ENCODE data around the gene ATN1. TPM values are rescaled to one million over a fixed set of nuclear protein-coding genes. Genes with fewer than 3 reads are reported as not detected.

The ATN1 gene
- total and polyA plus RNA-seq, 2 of the 8 experiments (the other 6 are each of a cell fraction or from before 2014, with no cell fraction given): 20.6 to 73.4 TPM

DNA sequence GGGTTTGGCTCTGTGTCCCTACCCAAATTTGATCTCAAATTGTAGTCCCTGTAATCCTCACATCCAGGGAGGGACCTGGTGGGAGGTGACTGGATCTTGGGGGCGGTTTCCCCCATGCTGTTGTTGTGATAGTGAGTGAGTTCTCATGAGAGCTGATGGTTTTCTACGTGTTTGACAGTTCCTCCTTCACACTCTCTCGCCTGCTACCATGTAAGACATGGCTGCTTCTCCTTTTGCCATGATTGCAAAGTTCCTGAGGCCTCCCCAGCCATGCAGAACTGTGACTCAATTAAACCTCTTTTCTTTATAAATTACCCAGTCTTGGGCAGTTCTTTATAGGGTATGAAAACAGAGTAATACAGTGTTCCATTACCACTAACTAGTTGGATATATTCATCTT lies 33.4 kb upstream of the ATN1 start (continued):
- TF ChIP-seq HDAC6 (IDR thresholded peaks at IDR 0.05; ENCODE audit: low read depth, low read length): no peak
- no peak for TF ChIP-seq EP300 (IDR thresholded peaks at IDR 0.05; ENCODE audit: borderline replicate concordance in 1 of 2, low read depth in 2 of 2, low read length in 2 of 2)
- no peak for TF ChIP-seq MAX (IDR thresholded peaks at IDR 0.05)
- TF ChIP-seq TAF1 (IDR thresholded peaks at IDR 0.05; ENCODE audit: low read depth, low read length): no peak

All from H1 (cell line).